AG04449 (cell line): ENCODE results near the gene CKM.

ENCODE experiments used
- CTCF ChIA-PET: fragments of 350-600 bp; formaldehyde crosslinking; extraction: SDS; loops from one replicate; lab custom pipeline; 2021; ENCODE audit warnings: antibody characterized with exemption; lab: Yijun Ruan, JAX
- POLR2A ChIA-PET: fragments of 400-600, 350-600 bp; formaldehyde crosslinking; extraction: SDS; loops from one replicate; lab custom pipeline; 2020; ENCODE audit warnings: antibody characterized with exemption, inconsistent platforms; lab: Yijun Ruan, JAX
- DNase-seq: peaks from one replicate; pipeline ENCODE4 v3.0.0-alpha.2; 2010; ENCODE audit warnings: low read depth, low spot score
- H3K4me3 ChIP-seq: 2 replicates; pipeline ENCODE4 v1.5.1; 2011; ENCODE audit warnings: low read depth, mild to moderate bottlenecking, control low read depth, low read length
- TF ChIP-seq, protein P1 (sequence below): IDR thresholded peaks from one replicate; pipeline ENCODE4 v1.5.1; 2011; ENCODE audit warnings: mild to moderate bottlenecking, moderate library complexity, low read length, control low read depth, inconsistent platforms; ENCODE audit not compliant: insufficient read depth; ENCODE audit errors: missing control alignments

Gene CKM

DNA sequence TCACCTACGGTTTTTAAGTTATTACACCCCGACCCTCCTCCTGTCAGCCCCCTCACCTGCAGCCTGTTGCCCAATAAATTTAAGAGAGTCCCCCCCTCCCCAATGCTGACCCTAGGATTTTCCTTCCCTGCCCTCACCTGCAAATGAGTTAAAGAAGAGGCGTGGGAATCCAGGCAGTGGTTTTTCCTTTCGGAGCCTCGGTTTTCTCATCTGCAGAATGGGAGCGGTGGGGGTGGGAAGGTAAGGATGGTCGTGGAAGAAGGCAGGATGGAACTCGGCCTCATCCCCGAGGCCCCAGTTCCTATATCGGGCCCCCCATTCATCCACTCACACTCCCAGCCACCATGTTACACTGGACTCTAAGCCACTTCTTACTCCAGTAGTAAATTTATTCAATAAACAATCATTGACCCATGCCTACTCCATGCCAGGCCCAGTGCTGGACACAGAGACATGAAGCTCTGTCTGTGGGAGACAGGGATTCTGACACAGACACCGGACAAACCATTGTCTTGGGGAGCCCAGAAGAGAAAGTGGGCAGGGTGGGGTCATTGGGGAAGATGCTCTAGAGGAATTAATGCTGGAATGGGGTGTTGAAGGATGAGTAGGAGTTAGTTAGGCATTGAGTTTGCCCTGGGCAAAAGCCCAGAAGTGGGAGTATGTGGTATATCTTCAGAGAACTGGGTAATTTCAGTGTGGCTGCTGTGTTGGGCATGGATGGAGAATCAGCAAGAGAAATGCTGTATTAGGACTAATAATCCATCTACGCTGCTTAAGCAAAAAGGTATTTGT is 19.2 kb downstream of the CKM start:
- CTCF ChIA-PET: no interaction called here

GRCh38 chr19:45302416-45302815 is 20.3 kb downstream of the CKM start:
- ChIA-PET CTCF (no interaction called here), POLR2A (no interaction called here)
- TF ChIP-seq, protein P1, sequence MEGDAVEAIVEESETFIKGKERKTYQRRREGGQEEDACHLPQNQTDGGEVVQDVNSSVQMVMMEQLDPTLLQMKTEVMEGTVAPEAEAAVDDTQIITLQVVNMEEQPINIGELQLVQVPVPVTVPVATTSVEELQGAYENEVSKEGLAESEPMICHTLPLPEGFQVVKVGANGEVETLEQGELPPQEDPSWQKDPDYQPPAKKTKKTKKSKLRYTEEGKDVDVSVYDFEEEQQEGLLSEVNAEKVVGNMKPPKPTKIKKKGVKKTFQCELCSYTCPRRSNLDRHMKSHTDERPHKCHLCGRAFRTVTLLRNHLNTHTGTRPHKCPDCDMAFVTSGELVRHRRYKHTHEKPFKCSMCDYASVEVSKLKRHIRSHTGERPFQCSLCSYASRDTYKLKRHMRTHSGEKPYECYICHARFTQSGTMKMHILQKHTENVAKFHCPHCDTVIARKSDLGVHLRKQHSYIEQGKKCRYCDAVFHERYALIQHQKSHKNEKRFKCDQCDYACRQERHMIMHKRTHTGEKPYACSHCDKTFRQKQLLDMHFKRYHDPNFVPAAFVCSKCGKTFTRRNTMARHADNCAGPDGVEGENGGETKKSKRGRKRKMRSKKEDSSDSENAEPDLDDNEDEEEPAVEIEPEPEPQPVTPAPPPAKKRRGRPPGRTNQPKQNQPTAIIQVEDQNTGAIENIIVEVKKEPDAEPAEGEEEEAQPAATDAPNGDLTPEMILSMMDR: no peak

More for the DNA sequence above, 19.2 kb downstream of the CKM start:
- TF ChIP-seq, protein P1: no peak
- POLR2A ChIA-PET: interaction anchor here (0.8 kb wide), 1 partner anchor 8 kb away, joined by 3 read pairs; no protein-coding TSS in a partner anchor
- no peak for DNase-seq
- no peak overlapping the region for H3K4me3 ChIP-seq

GRCh38 chr19:45299719-45300118 is 23.0 kb downstream of the CKM start:
- POLR2A ChIA-PET: interaction anchor here (0.6 kb wide), 1 partner anchor 12 kb away, joined by 3 read pairs; no protein-coding TSS in a partner anchor
- CTCF ChIA-PET: no interaction called here
- TF ChIP-seq, protein P1: no peak
- DNase-seq: no peak
- H3K4me3 ChIP-seq: no peak overlapping the region

More at GRCh38 chr19:45302416-45302815, 20.3 kb downstream of the CKM start:
- H3K4me3 ChIP-seq: no peak overlapping the region
- no peak for DNase-seq

DNA sequence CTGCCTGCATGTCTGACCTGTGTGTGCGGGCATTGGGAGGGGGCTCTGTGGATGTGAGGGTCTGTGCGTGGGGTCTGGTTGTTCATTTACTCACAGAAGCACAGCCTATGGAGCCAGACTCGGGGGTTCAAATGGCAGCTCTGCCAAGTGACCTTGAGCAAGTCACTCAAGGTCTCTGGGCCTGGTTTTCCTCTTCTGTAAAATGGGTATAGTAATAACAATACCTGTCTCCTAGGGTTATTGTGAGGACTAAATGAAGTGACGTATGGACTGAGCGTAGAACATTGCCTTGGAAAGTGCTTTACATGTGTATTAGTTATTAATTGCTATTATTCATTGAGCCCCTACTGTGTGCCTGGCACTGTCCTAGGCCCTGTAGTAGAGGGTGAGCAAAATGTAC is 24.4 kb downstream of the CKM start:
- H3K4me3 ChIP-seq: no peak overlapping the region
- POLR2A ChIA-PET: no interaction called here
- CTCF ChIA-PET: no interaction called here
- DNase-seq: no peak
- TF ChIP-seq, protein P1: no peak

GRCh38 chr19:45297674-45298073 is 25.0 kb downstream of the CKM start:
- no peak for DNase-seq
- POLR2A ChIA-PET: no interaction called here
- CTCF ChIA-PET: no interaction called here
- no peak overlapping the region for H3K4me3 ChIP-seq
- TF ChIP-seq, protein P1: no peak

DNA sequence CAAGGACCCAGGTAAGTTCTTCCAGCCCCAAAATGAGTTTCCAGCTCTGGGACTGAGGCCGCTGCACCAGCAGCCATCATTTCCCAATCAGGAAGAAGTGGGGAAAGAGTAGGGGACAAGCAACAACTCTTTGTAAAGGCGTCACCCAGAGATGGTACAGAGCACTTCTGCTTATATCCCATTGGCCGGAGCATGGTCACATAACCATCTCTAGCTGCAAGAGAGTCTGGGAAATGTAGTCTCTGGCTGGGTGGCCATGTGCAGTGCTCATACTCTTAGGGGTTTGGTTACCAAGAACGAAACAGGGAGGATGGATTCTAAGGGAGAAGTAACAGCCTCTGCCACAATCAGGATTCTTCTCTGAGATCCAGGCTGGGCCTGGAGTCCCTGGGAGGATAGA is 26.3 kb downstream of the CKM start:
- CTCF ChIA-PET: interaction anchor here (1.3 kb wide), 1 partner anchor 48 kb away, joined by 4 read pairs; no protein-coding TSS in a partner anchor
- TF ChIP-seq, protein P1: no peak
- POLR2A ChIA-PET: interaction anchor here (0.9 kb wide), 1 partner anchor 8 kb away, joined by 3 read pairs; no protein-coding TSS in a partner anchor

More for the DNA sequence above, 26.3 kb downstream of the CKM start:
- H3K4me3 ChIP-seq: no peak overlapping the region
- DNase-seq: no peak
